ENCODE results near the gene DCLK1.
"Not testable (repeated sequence)": the region's sequence is repeated elsewhere in the genome, so short reads cannot be mapped to it uniquely, and the experiment has no call there.

DCLK1 gene

GRCh38 chr13:36130552-36131221 lies 495 bp downstream of the DCLK1 start:
- no peak for DNase-seq (ENCODE audit: low spot score)

- no peak for DNase-seq (ENCODE audit: low spot score)
Observed at GRCh38 chr13:36130193-36130551, 1.0 kb downstream of the DCLK1 start.

GRCh38 chr13:36129539-36129938 lies 1.6 kb downstream of the DCLK1 start:
- no peak for DNase-seq (ENCODE audit: low spot score)

- DNase-seq (ENCODE audit: low spot score) = no peak
Observed at GRCh38 chr13:36126491-36126890, 4.7 kb downstream of the DCLK1 start.

DNA sequence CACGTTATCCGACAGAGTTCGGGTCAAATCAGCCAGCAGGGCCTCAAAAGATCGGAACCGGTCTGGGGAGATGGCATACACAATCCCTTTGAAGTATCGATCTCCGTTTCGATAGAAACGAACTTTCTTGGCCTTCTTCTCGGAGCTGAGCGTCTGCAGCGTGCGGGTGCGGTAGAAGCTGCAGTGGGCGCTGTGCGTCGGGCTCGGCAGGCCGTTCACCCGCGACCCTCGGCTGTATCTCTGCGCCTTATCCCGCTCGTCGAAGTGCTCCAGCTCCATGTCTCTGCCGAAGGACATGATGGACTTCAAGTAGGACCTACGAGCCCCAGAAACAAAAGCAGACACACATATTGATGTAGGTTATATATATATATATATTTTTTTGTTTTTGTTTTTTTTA lies 5.3 kb downstream of the DCLK1 start:
- no peak for DNase-seq (ENCODE audit: low spot score)

- DNase-seq (ENCODE audit: low spot score) = no peak
Observed at GRCh38 chr13:36124236-36124822, 6.9 kb downstream of the DCLK1 start.

DNA sequence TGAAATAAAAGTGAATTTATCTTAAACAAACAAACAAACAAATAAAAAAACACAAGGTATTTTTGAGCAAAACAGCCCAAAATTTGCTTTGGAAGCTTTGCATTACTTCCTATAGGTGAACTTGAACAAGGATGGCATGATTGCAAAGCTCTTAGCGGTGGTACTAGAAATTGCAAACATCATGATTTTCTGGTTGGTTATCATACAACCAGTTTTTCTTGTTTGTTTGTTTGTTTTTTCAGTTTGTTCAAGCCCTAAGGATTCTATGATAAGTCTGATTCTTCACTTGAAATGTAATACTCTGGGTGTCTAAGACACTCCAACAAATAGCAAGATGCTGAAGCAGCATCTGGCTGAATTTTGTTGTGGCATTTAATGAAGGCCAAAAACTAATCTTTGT lies 15.9 kb downstream of the DCLK1 start:
- no peak for DNase-seq (ENCODE audit: low spot score)

GRCh38 chr13:36114233-36114632 lies 16.9 kb downstream of the DCLK1 start:
- no peak for DNase-seq (ENCODE audit: low spot score)

DNA sequence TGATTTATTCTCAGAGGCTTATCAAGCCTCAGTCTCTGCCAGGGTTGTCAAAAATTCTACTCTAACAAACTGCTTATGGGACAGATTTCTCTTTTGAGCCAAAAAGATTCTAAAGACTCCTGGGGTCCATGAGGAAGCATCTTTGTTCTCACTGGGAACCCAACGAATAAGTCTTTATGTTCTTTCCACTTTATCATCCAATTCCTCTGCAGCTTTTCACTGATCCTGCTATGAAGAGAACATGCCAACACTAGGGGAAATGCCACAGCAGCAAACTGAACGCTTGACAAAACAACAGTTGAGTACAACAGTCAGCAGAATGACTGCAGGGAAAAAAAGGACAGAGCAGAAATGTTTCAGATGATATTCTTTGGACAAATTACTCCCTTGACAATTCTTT lies 22.2 kb downstream of the DCLK1 start:
- DNase-seq (ENCODE audit: low spot score) = no peak

DNA sequence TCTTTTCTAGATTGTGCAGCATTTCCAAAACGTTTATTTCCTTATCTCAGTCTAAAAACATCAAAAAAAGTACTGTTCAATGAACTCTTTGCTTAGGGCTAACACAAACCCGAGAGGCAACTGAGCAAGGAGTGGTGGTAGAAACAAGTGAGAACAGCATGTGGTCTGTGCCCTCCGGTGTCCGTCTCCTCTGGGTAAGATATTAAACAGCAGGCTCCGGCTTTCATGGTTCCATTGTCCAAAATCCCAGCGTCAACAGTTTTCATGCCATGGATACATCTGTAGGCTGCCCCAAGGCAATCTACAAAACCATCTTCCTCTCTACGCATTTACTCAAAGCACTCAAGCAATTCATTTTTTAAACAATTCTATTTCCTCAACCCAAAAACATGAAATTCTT lies 22.8 kb downstream of the DCLK1 start:
- DNase-seq (ENCODE audit: low spot score) = no peak

GRCh38 chr13:36107521-36107920 lies 23.7 kb downstream of the DCLK1 start:
- no peak for DNase-seq (ENCODE audit: low spot score)

DNA sequence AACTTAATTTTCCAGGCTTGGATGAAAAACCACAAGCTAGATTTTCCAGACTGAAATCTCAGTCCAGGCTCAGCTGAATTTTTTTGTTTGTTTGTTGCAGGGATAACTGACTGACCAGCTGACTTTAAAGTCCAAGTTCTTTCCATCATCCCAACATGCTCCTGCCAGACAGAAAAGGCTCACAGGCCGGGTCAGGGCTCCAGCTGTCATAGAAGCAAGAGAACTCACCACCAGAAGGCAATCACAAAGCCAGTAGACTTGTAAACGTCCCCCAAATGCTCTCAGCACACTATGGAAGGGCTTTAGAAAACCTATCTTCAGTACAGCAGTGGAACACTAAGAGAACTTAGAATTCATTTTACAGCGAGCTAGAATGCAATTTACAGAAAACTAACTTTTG lies 25.5 kb downstream of the DCLK1 start:
- no peak for DNase-seq (ENCODE audit: low spot score)

DNA sequence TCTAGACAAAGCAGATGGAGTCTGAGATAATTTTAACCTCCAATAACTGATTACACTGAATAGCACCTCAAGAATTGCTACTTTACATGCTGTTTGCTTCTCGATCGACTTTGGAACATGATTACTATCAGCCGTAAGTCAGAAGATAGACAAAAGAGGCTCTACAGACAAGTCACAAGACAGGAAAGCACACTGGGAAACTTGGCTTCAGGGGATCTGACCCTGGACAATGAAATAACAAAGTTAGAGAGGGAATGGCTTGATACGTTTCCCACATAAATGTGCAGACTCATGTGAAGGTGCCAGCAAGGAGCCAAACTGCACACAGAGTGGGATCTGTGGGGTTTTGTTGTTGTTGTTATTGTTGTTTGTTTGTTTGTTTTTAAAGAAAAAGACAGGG lies 28.5 kb downstream of the DCLK1 start:
- no peak for DNase-seq (ENCODE audit: low spot score)

DNA sequence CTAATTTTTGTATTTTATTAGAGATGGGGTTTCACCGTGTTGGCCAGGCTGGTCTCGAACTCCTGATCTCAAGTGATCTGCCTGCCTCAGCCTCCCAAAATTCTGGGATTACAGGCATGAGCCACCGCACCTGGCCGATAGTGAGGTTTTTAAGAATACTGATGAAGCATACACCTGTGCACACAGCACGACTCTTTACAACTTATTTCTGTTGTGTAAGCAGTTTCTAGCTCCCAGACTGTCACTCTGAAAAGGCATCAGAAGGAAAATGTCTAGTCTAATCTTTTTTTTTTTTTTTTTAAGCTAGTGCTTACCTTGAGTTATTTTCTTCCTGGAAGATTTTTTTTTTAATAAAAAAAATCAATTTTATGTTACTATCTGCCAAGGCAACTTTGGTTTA lies 29.3 kb downstream of the DCLK1 start:
- not testable (repeated sequence) for DNase-seq (ENCODE audit: low spot score)

DNA sequence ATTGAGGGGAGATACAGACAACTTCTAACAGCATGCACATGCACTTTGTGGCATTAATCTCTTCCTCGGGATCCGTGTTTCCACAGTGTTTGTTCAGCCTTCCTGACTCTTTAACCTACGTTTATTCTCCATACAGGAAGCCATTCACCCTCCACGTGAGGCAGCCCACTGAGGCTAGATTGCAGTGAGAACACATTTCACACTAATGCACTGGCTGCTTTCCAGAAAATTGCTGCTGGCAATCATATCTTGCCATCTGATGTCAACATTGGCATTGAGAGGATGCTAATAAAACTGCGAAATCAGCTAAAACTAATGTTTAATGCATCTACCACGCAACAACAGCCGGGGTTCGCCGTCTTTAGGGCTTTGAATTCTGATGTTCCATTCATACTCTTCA lies 30.0 kb downstream of the DCLK1 start:
- DNase-seq (ENCODE audit: low spot score) = no peak

GRCh38 chr13:36098080-36098479 lies 33.1 kb downstream of the DCLK1 start:
- no peak for DNase-seq (ENCODE audit: low spot score)

DNA sequence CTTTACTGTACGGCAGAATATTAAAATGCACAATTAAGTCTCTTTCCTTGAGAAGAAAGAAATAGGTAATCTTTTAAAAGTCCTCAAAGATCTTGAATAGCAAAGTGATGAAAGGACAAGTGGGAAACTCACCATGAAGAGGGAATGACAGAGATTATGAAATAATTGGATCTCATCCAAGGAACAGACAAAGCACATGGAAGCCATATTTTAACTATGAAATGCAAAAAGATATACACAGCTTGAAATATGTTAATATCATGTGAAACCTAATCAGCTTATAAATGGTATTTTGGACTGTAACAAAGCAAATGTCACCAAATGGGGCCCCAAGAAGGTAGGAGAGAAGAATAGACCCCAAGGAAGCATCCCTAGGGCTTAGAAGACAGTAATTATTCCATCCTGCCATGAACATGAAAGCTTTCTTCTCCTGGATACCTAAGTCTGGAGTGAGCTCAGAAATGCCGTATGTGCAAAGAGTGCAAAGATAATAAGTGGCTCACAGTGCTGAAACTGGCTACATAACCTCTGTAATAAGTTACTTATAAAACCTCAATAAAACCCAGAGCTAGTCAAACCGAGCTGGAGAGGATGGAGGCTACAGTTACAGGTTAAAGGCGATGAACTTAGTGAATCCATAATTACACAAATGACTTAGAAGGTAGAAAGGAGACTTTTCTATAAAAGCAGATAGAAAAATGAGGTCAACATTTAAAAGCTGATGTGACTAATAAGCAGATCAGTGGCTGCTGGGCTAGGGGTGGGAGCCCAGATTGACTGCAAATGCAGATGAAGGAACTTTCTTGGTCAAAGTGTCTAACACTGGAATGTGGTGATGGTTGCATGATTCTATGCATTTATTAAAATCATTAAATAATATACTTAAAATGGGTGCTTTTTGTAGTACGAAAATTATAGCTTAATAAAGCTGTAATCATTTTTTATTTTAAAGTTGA lies 34.4 kb downstream of the DCLK1 start:
- no peak for DNase-seq (ENCODE audit: low spot score)

DNA sequence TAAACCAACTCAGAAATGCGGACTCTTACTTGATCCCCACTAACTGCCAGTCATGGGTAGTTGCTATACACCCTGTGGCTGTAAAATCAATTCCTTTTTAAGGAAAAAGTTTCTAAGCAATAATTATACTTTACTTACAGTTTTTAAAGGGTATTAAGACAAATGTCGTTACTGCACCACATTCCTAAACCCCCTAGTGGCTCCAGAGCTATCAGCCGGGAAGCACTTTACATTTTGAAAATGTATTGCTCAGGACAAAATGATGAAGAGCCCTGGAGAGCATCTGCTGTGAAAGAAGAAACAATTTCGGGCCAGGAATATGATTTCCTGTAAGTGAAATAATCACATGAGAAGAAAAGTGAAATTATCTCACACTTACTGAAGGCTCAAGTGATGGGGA lies 36.7 kb downstream of the DCLK1 start:
- DNase-seq (ENCODE audit: low spot score) = no peak

DNA sequence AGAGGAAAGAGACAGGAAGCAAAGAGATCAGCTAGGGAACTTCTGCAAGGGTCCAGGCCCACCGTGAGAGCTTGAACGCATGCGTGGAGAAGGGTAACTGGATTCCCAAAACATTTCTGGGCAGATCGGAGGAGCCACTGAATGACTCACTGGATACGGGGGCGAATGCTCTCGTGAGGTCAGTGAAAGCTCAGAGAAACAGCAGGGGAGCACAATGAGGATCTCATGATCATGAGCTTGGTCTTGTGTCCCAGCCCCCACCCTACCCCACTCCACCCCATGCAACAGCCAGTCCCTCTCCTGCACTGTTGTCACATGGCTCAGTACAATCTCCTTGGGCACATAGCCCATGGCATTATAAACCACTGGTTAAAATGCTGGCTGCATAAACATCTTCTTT lies 40.6 kb downstream of the DCLK1 start:
- no peak for DNase-seq (ENCODE audit: low spot score)

GRCh38 chr13:36089130-36089647 lies 42.0 kb downstream of the DCLK1 start:
- DNase-seq (ENCODE audit: low spot score) = no peak

DNA sequence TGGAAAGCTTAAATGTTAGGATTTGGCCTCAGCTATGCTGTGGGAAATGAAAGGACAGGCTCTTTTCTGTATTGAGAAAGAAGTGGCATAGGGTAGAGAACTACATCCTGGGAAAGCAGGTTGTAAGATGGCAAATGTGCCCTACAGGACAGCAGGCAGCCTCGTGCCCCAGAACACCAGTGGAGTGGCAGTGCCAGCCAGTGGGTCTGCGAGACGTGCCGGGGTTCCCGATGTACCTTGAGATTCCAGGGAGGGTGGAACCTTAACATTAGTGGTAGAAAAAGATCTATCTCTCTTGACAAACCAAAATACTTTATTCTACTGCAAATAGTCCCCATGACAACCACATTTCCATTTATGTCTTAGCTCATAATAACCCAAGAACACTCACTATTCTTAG lies 42.7 kb downstream of the DCLK1 start:
- DNase-seq (ENCODE audit: low spot score) = no peak

- no peak for DNase-seq (ENCODE audit: low spot score)
Observed at GRCh38 chr13:36088001-36088400, 43.2 kb downstream of the DCLK1 start.

DNA sequence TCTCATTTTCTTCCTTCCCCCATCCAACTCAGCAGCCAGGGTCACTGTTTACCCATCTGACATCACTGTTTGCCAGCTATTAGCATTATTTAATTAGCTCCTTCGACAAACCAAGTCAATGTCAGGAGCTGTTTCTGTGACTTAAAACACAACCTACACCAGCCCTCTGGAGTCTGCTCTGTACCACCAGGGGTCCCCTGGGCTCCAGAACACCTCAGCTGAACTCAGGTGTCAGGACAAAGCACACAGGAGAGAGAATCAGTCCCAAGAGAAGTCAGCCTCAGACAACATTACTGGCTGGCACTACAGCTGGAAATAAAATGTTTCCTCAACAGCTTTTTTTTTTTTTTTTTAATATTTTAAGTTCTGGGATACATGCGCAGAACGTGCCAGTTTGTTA lies 45.1 kb downstream of the DCLK1 start:
- DNase-seq (ENCODE audit: low spot score) = no peak
